ENCODE data around the gene GPHN. TPM values are rescaled to one million over a fixed set of nuclear protein-coding genes. Genes with fewer than 3 reads are reported as not detected.

GPHN gene
- total RNA-seq: 7.8 TPM

DNA sequence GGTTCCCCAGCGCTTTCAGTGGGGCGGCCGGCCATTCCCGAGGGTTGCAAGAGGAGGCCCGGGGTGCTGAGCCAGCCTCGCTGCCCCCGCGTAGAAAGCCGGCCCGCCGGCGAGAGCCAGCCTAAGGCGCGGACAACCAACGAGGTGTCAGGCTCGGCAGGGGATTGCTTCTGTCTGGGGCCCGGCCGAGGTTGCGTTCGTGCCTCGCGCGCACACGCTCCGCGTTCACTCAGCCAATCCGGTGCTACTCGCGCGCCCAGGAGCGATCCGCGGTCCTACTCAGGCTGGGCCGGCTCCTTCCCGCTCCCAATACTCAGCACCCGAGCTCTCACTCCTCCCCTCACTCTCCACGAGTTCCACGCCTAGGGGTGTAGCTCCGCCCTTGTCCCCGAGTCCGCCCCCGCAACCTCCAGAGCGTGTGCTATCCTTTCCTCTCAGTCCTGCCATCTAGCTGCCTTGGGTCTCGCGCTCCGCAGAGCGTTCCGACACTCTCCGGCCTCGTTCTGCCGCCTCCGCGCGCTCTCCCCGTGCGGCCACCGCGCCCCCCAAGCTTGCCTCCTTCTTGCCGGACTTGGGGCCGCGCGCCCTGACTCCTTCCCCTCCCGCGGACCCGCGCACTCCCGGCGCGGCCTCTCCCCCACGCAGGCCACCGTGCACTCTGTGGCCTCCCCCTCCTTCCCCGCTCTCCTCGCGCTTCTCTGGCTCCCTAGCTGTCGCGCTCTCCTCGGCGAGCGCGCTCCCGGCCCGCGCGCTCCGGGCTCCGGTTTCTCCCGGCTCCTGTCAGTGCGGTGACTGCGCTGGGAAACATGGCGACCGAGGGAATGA lies at the start of gene GPHN:
Gene GPHN, plus strand, starts transcription at position 426 of the 825 bp plus-strand sequence.
- H3K4me1 ChIP-seq (ENCODE audit: insufficient read depth, low read length): peaks cover 21% of the 10 kb centered on the region
- no peaks in the 10 kb centered on the region for H3K9me3 ChIP-seq (ENCODE audit: low read depth, low read length)
- H3K27me3 ChIP-seq (ENCODE audit: insufficient read depth, low read length): peaks cover 11% of the 10 kb centered on the region
- peak within 1 kb of the TSS; percentile 61 for H3K4me3 ChIP-seq (ENCODE audit: low read length)

DNA sequence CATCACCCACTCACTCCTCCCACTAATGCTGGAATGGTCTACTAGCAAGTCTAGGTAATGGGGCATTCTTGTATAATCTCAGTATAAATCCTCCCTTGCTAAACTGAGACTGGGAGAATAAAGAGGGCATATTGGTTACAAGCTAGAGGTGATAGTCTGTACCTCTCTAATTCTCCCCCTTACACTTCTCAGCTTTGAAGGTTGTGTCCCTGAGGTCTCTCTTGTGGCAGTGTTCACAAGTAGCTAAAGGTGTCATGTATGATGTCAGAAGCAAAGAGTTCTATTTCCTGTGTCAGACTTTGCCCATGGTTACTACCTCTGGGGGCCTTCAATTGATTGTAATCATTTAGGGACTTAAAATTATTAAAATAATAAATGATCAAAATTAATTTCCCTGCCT lies 48.3 kb upstream of the GPHN start:
- peaks cover 4% of the 10 kb centered on the region for H3K9me3 ChIP-seq (ENCODE audit: low read depth, low read length)
- no peak overlapping the region for H3K4me3 ChIP-seq (ENCODE audit: low read length)
- H3K4me1 ChIP-seq (ENCODE audit: insufficient read depth, low read length): no peaks in the 10 kb centered on the region
- no peaks in the 10 kb centered on the region for H3K27me3 ChIP-seq (ENCODE audit: insufficient read depth, low read length)

DNA sequence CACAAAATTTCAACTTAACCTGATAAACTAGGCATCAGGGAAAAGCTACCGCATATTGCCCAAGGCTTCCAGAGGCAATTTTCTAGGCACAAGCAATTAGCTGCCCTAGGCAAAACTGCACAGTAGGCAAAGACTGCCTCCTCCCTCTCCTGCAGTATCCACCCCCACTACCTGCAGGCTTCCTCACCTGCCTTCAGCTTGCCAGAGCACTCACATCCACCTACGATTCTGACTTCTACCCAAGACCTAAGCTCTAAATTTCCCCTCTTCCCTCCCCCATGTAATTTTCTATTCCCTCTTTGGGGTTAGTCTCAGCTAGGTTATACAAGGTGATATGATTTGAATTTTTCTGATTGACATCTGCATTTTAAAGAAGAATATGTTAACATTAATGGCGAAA lies 43.7 kb upstream of the GPHN start:
- Histone ChIP-seq H3K4me1 (ENCODE audit: insufficient read depth, low read length) (no peaks in the 10 kb centered on the region), H3K27me3 (ENCODE audit: insufficient read depth, low read length) (no peaks in the 10 kb centered on the region), H3K9me3 (ENCODE audit: low read depth, low read length) (peaks cover 6% of the 10 kb centered on the region), H3K4me3 (ENCODE audit: low read length) (no peak overlapping the region)

DNA sequence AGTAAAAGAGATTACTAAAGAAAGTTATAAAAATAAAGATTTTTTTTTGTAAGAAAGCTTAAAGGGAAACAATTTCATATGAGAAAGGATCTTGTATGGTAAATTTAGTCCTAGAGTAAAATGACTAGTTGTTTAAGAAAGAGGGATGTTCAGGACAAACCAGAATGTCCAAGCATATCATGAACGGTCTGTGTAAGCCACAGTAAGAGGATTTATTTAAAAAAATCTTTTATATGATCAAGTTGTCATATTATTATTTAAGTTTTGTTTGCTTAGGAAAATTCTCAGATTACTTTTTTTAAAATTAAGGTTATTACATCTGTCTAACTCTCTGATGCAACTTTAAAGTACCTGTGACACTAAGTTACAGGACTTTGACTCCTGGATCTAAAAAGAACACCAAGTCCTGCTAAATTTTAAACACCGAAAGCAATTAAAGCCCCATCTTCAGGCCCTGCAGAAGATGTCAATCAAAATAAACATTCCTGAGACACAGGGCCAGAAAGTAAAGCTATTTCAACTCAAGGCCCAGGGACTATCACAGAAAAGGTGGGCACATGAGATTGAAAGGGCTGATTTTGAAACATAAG lies 39.1 kb upstream of the GPHN start:
- Histone ChIP-seq H3K4me1 (ENCODE audit: insufficient read depth, low read length) (no peaks in the 10 kb centered on the region), H3K27me3 (ENCODE audit: insufficient read depth, low read length) (no peaks in the 10 kb centered on the region), H3K9me3 (ENCODE audit: low read depth, low read length) (peaks cover 7% of the 10 kb centered on the region), H3K4me3 (ENCODE audit: low read length) (no peak overlapping the region)

DNA sequence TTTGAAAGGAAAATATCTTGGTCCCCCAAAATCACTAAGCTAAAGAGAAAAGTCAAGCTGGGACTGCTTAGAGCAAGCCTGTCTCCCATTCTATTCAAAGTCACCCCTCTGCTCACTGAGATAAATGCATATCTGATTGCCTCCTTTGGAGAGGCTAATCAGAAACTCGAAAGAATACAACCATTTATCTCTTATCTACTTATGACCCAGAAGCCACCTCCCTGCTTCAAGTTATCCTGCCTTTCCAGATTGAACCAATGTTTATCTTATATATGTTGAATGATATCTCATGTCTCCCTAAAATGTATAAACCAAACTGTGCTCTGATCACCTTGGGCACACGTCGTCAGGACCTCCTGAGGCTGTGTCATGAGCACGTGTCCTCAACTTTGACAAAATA lies 36.4 kb upstream of the GPHN start:
- Histone ChIP-seq H3K27me3 (ENCODE audit: insufficient read depth, low read length) (no peaks in the 10 kb centered on the region), H3K4me3 (ENCODE audit: low read length) (no peak overlapping the region), H3K9me3 (ENCODE audit: low read depth, low read length) (peaks cover 7% of the 10 kb centered on the region), H3K4me1 (ENCODE audit: insufficient read depth, low read length) (no peaks in the 10 kb centered on the region)

DNA sequence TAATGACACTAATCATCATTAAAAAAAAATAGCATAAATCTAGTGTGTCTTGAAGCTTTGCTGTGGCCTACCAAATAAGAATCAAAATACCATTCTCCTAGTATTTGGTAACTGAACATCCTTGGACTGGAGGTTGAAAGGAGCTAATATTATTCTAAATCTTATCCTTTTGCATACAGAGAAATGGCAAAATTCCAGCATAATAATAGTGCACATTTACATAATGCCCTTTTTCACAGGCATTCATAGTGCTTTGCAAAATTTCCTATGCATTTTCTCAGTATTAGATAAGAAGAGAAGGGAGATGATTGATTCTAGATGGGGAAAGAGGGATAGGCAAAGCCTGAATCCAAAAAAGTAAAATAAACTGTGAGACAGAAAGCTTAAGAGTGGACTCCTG lies 35.7 kb upstream of the GPHN start:
- no peaks in the 10 kb centered on the region for H3K4me1 ChIP-seq (ENCODE audit: insufficient read depth, low read length)
- H3K27me3 ChIP-seq (ENCODE audit: insufficient read depth, low read length): no peaks in the 10 kb centered on the region
- no peak overlapping the region for H3K4me3 ChIP-seq (ENCODE audit: low read length)
- H3K9me3 ChIP-seq (ENCODE audit: low read depth, low read length): peaks cover 7% of the 10 kb centered on the region

DNA sequence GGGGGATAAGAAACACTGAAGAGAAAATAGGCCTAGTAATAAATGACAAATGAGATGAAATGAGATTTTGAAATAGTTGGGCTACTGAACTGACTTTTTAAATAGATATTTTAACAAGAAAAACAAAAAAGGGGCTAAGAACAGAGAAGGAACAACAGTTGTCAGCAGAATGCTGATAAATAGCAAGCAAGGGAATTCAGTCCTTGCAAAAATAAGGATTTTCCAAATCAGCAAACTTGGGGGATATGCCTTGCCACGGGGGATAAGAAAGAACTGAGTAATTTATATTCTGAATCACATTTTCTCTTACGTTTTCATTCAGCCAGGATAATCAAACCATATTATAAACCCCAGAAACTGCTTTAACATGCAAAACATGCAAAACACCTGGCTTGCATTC lies 34.7 kb upstream of the GPHN start:
- Histone ChIP-seq H3K9me3 (ENCODE audit: low read depth, low read length) (peaks cover 7% of the 10 kb centered on the region), H3K27me3 (ENCODE audit: insufficient read depth, low read length) (no peaks in the 10 kb centered on the region), H3K4me1 (ENCODE audit: insufficient read depth, low read length) (no peaks in the 10 kb centered on the region), H3K4me3 (ENCODE audit: low read length) (no peak overlapping the region)

DNA sequence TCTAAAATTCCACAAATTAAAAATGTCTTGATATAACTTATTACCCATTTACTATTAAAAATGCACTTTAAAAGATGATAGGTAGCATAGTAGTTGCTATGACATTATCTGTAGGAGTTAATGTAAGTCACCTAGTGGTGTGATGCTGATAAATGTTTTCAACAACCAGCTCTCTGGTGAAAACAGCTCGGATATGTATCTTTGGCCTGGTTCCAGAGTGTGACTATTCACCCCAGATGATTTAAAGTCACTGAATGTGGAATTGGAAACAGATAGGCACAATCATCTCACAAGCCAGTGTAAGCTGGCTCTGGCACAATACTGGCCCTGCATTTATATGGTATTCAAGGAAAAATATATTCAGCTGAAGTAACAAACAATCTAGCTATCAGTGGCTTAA lies 31.0 kb upstream of the GPHN start:
- Histone ChIP-seq H3K4me1 (ENCODE audit: insufficient read depth, low read length) (no peaks in the 10 kb centered on the region), H3K4me3 (ENCODE audit: low read length) (no peak overlapping the region), H3K27me3 (ENCODE audit: insufficient read depth, low read length) (no peaks in the 10 kb centered on the region), H3K9me3 (ENCODE audit: low read depth, low read length) (no peaks in the 10 kb centered on the region)

DNA sequence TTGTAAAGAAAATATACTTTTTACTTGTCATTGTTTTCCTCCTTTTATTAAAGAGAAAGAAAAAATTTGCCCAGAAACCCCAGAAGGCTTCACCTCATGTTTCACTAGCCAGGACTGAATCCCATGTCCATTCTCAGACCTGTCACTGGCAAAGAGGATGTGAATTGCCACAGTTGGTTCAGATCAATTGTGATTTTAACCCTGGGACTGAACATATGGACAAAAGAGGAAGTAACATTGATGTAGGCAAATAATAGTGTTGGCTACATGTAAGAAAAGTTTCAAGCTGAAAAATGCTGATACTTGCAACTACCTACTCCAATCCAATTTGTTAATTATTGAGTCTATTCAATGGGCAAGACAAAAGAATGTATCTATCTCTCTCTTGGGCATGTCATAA lies 30.4 kb upstream of the GPHN start:
- Histone ChIP-seq H3K27me3 (ENCODE audit: insufficient read depth, low read length) (no peaks in the 10 kb centered on the region), H3K9me3 (ENCODE audit: low read depth, low read length) (no peaks in the 10 kb centered on the region), H3K4me3 (ENCODE audit: low read length) (no peak overlapping the region), H3K4me1 (ENCODE audit: insufficient read depth, low read length) (no peaks in the 10 kb centered on the region)

DNA sequence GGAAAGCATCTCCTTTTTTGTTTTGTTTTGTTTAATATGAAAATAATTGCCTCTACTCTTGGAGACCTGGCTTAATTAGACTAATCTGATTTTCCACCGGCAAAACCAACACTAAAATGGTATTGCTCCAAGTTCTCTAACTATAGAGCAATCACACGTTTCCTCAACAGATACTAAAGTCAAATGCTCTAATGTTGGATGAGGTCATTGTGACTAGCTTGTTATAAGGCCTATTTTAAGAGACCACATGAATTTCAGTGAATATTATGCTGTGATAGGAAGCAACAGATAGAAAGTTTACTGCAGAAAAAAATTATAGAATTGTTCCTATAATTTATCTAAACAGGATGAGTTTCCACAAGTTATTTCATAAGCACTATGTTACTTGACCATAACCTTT lies 25.1 kb upstream of the GPHN start:
- no peak overlapping the region for H3K4me3 ChIP-seq (ENCODE audit: low read length)
- H3K9me3 ChIP-seq (ENCODE audit: low read depth, low read length): no peaks in the 10 kb centered on the region

DNA sequence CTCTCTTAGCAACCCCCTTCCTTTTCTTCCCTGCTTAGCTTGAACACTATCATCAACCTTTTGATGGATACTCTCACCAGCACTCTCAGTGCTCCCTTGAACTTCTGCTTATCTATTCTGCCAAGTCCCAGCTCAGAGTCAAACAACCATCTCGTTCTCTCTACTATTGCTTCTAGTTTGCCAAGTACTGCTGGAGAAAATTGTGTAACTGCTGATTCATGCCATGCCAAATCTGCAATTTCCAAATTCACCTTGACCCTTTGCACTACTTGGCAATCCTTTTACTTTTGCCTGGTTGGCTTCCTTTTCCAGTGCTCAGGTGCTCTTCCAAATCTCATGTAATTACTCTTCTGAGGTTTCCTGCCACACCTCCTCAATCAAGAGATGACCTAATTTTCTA lies 24.6 kb upstream of the GPHN start:
- Histone ChIP-seq H3K4me1 (ENCODE audit: insufficient read depth, low read length) (no peaks in the 10 kb centered on the region), H3K4me3 (ENCODE audit: low read length) (no peak overlapping the region), H3K27me3 (ENCODE audit: insufficient read depth, low read length) (no peaks in the 10 kb centered on the region), H3K9me3 (ENCODE audit: low read depth, low read length) (no peaks in the 10 kb centered on the region)

More for the DNA sequence above, 25.1 kb upstream of the GPHN start:
- no peaks in the 10 kb centered on the region for H3K27me3 ChIP-seq (ENCODE audit: insufficient read depth, low read length)
- no peaks in the 10 kb centered on the region for H3K4me1 ChIP-seq (ENCODE audit: insufficient read depth, low read length)

DNA sequence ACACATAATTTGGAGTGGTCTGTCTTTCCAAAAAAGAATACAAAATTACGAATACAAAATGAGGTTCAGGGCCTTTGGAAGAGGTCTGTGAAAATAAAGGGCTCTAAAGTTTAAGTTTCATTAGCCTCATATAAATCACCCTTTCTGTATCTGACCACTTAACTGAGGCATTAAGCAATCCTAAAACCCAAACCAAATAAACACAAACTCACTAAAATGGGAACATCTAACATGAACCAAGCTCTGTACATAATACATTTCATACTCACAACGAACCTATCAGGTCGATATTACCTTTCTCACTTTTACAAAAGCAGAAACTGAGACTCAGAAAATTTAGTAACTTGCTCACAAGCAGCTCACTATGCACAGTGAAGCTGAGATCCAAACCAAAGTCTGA lies 22.9 kb upstream of the GPHN start:
- Histone ChIP-seq H3K4me3 (ENCODE audit: low read length) (no peak overlapping the region), H3K9me3 (ENCODE audit: low read depth, low read length) (no peaks in the 10 kb centered on the region), H3K27me3 (ENCODE audit: insufficient read depth, low read length) (no peaks in the 10 kb centered on the region), H3K4me1 (ENCODE audit: insufficient read depth, low read length) (no peaks in the 10 kb centered on the region)

DNA sequence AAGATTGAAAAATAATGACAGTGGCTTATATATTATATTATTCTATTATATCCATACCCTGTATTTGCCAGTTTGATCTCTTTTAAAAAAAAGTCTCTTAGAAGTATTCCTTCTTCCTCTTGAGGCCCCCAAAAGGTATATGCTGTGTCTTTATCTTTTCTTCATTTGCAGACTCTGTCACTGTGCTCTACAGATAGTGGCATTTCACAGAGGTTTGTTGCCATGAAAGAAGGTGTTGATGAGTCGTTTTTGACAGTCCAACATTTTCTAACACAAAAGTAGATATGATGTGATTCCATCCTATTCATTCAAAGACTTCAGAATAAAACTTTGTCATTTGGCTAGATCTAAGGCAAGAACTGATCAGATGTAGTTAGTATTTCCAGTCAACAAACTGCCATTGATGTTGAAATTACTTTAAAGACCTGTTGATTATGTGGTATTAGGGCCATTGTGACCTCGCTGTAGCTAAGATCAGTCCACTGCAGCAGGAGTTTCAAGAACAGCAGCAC lies 22.0 kb upstream of the GPHN start, which contains the start of gene CCDC196:
Gene CCDC196, plus strand, starts transcription at position 462 of the 512 bp plus-strand sequence. CDS start 132 bp downstream, outside the sequence.
- Histone ChIP-seq H3K4me1 (ENCODE audit: insufficient read depth, low read length) (no peaks in the 10 kb centered on the region), H3K27me3 (ENCODE audit: insufficient read depth, low read length) (no peaks in the 10 kb centered on the region), H3K4me3 (ENCODE audit: low read length) (no peak within 1 kb of the TSS), H3K9me3 (ENCODE audit: low read depth, low read length) (no peaks in the 10 kb centered on the region)

DNA sequence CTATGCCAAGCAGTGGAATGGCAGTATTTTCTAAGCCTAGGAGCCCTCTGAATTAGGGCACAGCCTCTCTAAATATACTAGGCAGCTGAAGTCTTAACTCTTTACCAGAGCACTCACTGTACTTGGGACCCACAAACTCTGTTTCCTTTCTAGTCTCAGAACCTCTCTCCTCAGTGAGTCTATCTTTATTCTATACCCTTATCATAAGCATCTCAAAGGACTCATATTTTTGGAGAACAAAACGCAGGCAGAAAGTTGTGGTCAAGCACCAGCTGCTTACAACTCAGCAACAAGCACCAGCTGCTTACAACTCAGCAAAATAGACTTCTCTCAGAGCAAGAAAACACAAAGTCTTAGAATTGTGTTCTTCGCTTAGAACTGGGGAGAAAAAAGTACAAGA lies 20.8 kb upstream of the GPHN start:
- H3K9me3 ChIP-seq (ENCODE audit: low read depth, low read length): no peaks in the 10 kb centered on the region
- no peaks in the 10 kb centered on the region for H3K27me3 ChIP-seq (ENCODE audit: insufficient read depth, low read length)
- H3K4me3 ChIP-seq (ENCODE audit: low read length): no peak overlapping the region
- no peaks in the 10 kb centered on the region for H3K4me1 ChIP-seq (ENCODE audit: insufficient read depth, low read length)

DNA sequence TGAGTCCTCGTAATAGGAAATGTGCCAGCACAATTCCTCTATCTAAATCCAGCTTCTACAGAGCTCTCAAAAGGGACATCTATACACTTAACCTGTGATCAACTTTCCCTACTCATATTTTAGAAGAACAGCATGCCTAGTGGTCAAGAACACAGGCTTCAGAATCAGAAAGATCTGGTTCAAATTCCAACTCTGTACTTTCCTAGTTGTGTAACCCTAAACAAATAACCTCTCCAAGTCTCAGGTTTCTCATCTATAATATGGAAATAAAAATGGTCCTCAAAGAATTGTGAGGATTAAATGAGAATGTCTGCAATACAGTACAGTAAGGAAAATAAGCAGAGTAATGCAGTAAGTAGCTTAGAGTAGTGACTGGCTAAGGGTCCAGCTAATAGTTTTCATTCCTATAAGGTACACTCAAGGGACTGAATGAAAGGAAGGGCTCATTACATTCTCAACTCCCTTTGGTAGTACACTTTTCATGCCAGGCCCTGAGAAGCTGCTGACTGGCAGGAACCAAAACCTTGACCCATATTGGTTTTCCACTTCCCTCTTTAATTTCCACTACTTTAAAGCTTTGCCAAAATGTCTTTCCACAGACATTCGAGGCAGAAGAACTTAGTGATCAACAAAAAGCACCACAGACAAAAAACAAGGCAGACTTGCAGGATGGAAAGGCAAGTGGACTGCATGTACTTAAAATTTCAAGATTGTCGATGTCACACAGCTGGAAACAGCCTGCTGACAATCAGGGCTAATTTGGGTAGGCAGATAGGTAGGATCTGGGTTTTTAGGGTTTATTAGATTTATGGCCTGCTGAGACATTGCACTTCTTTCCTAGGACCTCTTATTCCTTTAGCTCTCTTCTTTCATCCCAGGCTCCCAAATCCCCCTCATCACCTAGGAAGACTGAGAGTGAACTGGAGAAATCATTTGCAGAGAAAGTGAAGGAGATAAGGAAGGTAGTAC lies 17.5 kb upstream of the GPHN start:
- H3K4me1 ChIP-seq (ENCODE audit: insufficient read depth, low read length): no peaks in the 10 kb centered on the region
- H3K4me3 ChIP-seq (ENCODE audit: low read length): no peak overlapping the region
- no peaks in the 10 kb centered on the region for H3K9me3 ChIP-seq (ENCODE audit: low read depth, low read length)
- H3K27me3 ChIP-seq (ENCODE audit: insufficient read depth, low read length): no peaks in the 10 kb centered on the region

Data from mononuclear cell (primary cell).